ENCODE data around the gene FARP2. TPM values are rescaled to one million over a fixed set of nuclear protein-coding genes. Genes with fewer than 3 reads are reported as not detected.

The FARP2 gene
- total and polyA plus RNA-seq, 2 of the 4 experiments (the other 2 are of a cell fraction) = 17.1 to 30.8 TPM

DNA sequence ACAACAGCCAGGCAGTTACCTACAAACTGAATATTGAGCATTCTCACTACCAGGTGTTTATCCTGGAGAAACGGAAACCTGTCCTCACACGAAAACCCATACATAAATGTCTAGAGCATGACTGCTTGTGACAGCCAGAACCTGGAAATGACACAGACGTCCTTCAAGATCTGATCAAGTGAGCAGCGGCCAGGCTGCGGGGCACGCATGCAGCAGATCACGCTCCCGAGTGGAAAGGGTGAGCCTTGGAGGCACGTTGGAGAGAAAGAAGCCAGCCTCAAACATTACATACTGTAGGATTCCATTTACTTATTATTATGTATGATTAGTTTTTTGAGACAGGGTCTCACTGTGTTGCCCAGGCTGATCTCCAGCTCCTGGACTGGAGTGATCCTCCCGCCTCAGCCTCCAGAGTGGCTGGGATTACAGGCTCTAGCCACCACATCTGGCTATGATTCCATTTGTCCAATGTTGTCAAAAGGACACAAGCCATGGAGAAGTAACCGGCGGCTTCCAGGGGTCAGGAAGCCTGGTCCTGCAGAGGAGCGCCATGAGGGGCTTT is 175.2 kb downstream of the FARP2 start:
- ChIA-PET CTCF (no interaction called here), POLR2A (ENCODE audit: unreplicated experiment) (no interaction called here)
- Histone ChIP-seq H3K4me3 (ENCODE audit: insufficient read depth, low read depth, low read length) (no peak overlapping the region), H2BK5ac (ENCODE audit: low read depth, low read length, poor library complexity, severe bottlenecking) (no peak overlapping the region), H4K91ac (ENCODE audit: insufficient read depth, low read depth, low read length) (no peak overlapping the region), H4K8ac (ENCODE audit: low read depth in 2 of 2, low read length in 2 of 2) (no peak overlapping the region), H2BK120ac (ENCODE audit: low read depth, low read length) (no peak overlapping the region), H3K18ac (ENCODE audit: low read depth, low read length) (no peak overlapping the region), H4K5ac (ENCODE audit: low read depth, low read length) (no peak overlapping the region), H3K27ac (ENCODE audit: insufficient read depth, low read length) (no peak overlapping the region), H2AK9ac (replicated peaks; ENCODE audit: low read depth, low read length, poor library complexity) (no peak overlapping the region), H3K4me1 (ENCODE audit: control insufficient read depth, insufficient read depth, low read length) (no peaks in the 10 kb centered on the region), H3K9ac (ENCODE audit: low read depth, low read length) (no peak overlapping the region), H2BK20ac (ENCODE audit: low read depth, low read length) (no peak overlapping the region), H3K36me3 (ENCODE audit: control insufficient read depth, insufficient read depth, low read length) (no peaks in the 10 kb centered on the region), H4K20me1 (ENCODE audit: insufficient read depth, low read length) (no peaks in the 10 kb centered on the region), H3K14ac (replicated peaks; ENCODE audit: low read depth, low read length) (no peak overlapping the region), H2AK5ac (ENCODE audit: low read depth, low read length) (no peak overlapping the region), H3K9me1 (ENCODE audit: insufficient read depth, low read length) (no peaks in the 10 kb centered on the region), H3K79me1 (ENCODE audit: low read depth in 1 of 2, low read length in 2 of 2) (no peaks in the 10 kb centered on the region), H3K4ac (ENCODE audit: low read depth, low read length) (no peak overlapping the region), H2BK15ac (ENCODE audit: low read depth, low read length) (no peak overlapping the region), H3K56ac (ENCODE audit: extremely low read depth, insufficient read depth, low read length) (no peak overlapping the region), H2AFZ (replicated peaks; ENCODE audit: low read length, poor library complexity) (no peak overlapping the region), H3K4me2 (ENCODE audit: low read depth, low read length) (no peak overlapping the region), H3K9me3 (ENCODE audit: control insufficient read depth, insufficient read depth, low read length) (no peaks in the 10 kb centered on the region), H3K23ac (ENCODE audit: low read depth, low read length) (no peak overlapping the region), H3K27me3 (ENCODE audit: control insufficient read depth, insufficient read depth, low read length) (peaks cover 22% of the 10 kb centered on the region)
- intact Hi-C loops (cut with micrococcal nuclease) = no loop called here
- DNase-seq (no peak), ATAC-seq (ENCODE audit: low read depth) (no peak)
- dilution Hi-C loops (cut with HindIII; ENCODE audit: low sequenced_read_pairs, unreplicated experiment) = no loop called here
- in situ Hi-C loops (cut with MboI; ENCODE audit: low sequenced_read_pairs) = no loop called here
- 84% methylated on average over 2 of the region's 13 CpGs; no CpG with 5 or more reads in 1 of the 2 experiments for WGBS, 2 experiments (ENCODE audit: extremely low coverage in 2 of 2, insufficient read length in 1 of 2)
- no TSS peak for BruUV-seq (replicated peaks)
- TF ChIP-seq FOS (IDR thresholded peaks at IDR 0.05; ENCODE audit: low read depth, low read length) (no peak), MAZ (IDR thresholded peaks at IDR 0.05; ENCODE audit: borderline replicate concordance, low read depth, low read length) (no peak), CEBPB (IDR thresholded peaks at IDR 0.05; ENCODE audit: low read depth, low read length) (no peak), NFE2L2 (IDR thresholded peaks at IDR 0.05; ENCODE audit: low read depth, low read length) (no peak), POLR2A (IDR thresholded peaks at IDR 0.05; ENCODE audit: low read depth, low read length) (no peak)
- TF ChIP-seq, protein P1, sequence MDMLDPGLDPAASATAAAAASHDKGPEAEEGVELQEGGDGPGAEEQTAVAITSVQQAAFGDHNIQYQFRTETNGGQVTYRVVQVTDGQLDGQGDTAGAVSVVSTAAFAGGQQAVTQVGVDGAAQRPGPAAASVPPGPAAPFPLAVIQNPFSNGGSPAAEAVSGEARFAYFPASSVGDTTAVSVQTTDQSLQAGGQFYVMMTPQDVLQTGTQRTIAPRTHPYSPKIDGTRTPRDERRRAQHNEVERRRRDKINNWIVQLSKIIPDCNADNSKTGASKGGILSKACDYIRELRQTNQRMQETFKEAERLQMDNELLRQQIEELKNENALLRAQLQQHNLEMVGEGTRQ (IDR thresholded peaks at IDR 0.05; ENCODE audit: low read depth, low read length) = no peak
- TF ChIP-seq, protein P2, sequence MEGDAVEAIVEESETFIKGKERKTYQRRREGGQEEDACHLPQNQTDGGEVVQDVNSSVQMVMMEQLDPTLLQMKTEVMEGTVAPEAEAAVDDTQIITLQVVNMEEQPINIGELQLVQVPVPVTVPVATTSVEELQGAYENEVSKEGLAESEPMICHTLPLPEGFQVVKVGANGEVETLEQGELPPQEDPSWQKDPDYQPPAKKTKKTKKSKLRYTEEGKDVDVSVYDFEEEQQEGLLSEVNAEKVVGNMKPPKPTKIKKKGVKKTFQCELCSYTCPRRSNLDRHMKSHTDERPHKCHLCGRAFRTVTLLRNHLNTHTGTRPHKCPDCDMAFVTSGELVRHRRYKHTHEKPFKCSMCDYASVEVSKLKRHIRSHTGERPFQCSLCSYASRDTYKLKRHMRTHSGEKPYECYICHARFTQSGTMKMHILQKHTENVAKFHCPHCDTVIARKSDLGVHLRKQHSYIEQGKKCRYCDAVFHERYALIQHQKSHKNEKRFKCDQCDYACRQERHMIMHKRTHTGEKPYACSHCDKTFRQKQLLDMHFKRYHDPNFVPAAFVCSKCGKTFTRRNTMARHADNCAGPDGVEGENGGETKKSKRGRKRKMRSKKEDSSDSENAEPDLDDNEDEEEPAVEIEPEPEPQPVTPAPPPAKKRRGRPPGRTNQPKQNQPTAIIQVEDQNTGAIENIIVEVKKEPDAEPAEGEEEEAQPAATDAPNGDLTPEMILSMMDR (conservative IDR thresholded peaks at IDR 0.05; ENCODE audit: low read depth, low read length) = no peak

Data from IMR-90 (cell line).